ENCODE results near the gene LRP6.

DNA sequence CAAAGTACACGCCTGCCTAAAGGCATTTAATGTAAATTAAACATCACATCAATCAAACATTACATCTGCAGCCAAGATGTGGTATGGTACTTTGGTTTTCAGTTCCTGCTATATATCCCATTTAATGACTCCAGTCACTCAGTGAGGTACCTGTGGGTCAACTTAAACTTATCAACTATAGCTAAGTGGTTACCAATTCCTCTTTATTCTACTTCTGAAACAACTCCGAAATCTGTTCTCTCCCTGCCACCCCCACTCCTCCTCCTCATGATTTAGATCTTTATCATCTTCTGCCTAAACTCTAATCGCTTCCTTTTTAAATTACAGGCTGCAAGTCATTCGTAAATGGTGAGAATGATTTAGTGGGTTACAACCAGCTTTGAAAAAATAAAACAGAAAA lies 138.2 kb downstream of the LRP6 start:
- TF ChIP-seq, protein P1, sequence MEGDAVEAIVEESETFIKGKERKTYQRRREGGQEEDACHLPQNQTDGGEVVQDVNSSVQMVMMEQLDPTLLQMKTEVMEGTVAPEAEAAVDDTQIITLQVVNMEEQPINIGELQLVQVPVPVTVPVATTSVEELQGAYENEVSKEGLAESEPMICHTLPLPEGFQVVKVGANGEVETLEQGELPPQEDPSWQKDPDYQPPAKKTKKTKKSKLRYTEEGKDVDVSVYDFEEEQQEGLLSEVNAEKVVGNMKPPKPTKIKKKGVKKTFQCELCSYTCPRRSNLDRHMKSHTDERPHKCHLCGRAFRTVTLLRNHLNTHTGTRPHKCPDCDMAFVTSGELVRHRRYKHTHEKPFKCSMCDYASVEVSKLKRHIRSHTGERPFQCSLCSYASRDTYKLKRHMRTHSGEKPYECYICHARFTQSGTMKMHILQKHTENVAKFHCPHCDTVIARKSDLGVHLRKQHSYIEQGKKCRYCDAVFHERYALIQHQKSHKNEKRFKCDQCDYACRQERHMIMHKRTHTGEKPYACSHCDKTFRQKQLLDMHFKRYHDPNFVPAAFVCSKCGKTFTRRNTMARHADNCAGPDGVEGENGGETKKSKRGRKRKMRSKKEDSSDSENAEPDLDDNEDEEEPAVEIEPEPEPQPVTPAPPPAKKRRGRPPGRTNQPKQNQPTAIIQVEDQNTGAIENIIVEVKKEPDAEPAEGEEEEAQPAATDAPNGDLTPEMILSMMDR (conservative IDR thresholded peaks at IDR 0.05; ENCODE audit: low read length): no peak
- TF ChIP-seq EZH2phosphoT487 (IDR thresholded peaks at IDR 0.05; ENCODE audit: borderline replicate concordance, low read depth, low read length): no peak
